Measurements from ENCODE around the gene ZBTB2.

- TF ChIP-seq CTCF (conservative IDR thresholded peaks at IDR 0.05): no peak
- TF ChIP-seq EZH2 (IDR thresholded peaks at IDR 0.05; ENCODE audit: low read depth): no peak
Measured at GRCh38 chr6:151353795-151354194, 37.6 kb downstream of the ZBTB2 start.

Measured in PC-9 (cell line).